Placental pericyte (primary cell): Measurements from ENCODE around the gene HIF1AN. TPM values are rescaled to one million over a fixed set of nuclear protein-coding genes. Genes with fewer than 3 reads are reported as not detected.

Source experiments
- total RNA-seq: library from RNA; depleted of rRNA; stranded (reverse); fragments of >200 nt; gene quantifications from 2 replicates; pipeline ENCODE4 v1.2.3, GENCODE V29; 2012

Gene HIF1AN
- 10.7 and 13.2 TPM in 2 replicates for total RNA-seq

DNA sequence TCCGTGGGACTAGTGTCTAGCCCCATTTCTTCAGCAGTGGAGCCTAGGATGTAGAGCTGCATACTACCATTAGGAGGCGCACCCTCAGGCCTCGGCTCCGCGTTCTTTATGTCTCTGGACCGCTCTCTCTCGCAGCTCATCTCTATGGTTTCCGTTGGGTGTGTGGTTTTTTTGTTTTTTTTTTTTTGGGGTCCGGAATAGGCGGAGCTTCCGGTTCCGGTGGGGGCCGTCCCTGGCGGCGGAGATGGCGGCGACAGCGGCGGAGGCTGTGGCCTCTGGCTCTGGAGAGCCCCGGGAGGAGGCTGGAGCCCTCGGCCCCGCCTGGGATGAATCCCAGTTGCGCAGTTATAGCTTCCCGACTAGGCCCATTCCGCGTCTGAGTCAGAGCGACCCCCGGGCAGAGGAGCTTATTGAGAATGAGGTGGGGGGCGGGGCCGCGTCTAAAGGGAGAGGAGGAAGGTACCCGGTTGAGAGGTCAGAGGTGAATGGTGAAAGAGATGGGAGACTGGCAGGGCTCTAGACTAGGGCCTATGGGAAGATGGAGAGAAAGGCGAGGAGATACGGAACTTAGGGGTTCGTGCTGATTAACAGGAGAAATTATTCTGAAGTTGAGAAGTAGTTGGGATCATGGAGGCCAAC is at the start of gene HIF1AN:
HIF1AN (plus strand) TSS at position 229 of the 639 bp plus-strand sequence; CDS start at position 245, 16 bp downstream.

DNA sequence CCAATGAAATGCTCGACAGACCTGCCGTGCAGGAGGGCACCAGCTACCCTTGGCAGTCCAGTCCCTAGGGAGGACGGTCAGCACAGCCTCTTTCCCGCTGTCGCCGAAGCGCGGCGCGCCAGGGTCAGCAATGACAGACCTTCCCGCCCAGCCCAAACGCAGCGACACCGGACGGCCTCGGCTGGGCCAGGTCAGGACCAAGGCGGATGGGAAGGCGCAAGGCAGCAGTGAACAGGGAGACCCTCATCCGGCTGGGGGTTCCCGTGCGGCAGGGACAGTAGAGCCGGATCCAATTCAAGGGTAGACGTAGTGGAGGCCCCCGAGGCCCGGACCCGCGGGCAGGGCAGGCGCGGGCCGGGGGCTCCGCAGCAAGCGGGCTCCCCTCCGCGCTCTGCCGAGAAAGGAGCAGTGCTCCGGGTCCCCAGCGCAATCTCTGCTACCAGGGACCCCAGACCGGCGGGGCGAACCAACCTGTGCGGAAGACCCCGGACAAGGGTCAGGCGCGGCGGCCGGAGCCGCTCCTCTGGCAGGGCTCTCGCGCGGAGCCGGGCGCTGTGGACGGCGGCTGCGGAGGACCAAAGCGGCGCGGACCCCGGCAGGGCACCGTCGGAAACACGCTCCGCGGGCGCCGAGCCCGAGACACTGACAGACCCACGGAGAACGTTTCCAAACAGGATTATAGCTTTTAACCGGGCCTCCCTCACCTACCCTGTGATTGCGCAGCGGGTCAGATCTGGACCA is 16.3 kb upstream of the HIF1AN start, which contains the start of gene SEC31B:
SEC31B (minus strand) TSS at position 551 of the 741 bp plus-strand sequence. CDS start 2,909 bp downstream, outside the sequence.

DNA sequence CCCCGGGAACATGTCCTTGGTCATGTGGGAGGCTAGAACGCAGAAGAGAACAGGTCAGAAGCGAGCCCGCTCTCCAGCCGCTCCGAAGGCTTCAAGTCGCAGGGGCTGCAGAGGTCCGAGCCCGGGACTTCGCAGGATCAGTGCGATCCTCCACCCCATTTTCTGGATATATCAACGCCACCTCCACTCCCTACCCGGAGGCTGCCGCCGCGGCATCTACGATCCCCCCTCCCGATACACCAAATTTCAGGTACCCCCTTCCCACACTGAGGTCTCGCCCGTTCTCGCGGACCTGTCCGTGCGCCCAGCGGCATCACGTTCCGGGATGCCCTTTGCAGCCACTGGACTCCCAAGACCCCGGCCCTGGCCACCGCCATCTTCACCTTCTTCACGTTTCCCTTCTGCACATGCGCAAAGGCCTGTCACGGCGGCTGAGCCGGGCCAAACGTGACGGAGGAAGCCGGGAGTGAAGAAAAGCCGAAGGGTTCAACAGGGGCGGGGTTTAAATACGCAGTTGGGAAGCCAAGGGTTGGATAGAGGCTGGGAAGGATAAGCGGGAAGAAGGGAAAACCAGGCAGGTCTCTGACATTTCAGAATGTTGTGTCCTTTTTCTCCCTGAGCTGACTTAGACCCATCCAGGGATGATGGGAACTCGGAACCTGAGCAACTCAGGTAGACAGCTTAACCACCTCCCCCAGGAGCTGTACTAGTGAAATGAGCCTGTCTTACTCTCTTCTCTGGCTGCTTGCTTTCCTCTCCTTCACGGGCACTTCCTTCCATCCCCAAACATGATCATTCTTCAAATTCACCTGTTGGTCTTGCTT is 6.1 kb upstream of the HIF1AN start, which contains the start of gene NDUFB8:
NDUFB8 (minus strand) TSS at position 397 of the 824 bp plus-strand sequence; CDS start at position 377, 20 bp downstream.

Other genes with a start within 250 kb of the HIF1AN start
- 36.1 and 49.2 TPM in 2 replicates for gene BLOC1S2, start 249.3 kb upstream of the HIF1AN start, total RNA-seq
- not detected in 2 replicates for gene PKD2L1, start 205.7 kb upstream of the HIF1AN start, total RNA-seq
- gene SCD, start 188.7 kb upstream of the HIF1AN start, total RNA-seq, result 200 and 1,148 TPM in 2 replicates
- gene WNT8B, start 72.9 kb upstream of the HIF1AN start, total RNA-seq, result not detected in 2 replicates
- 2.9 and 4.2 TPM in 2 replicates for gene SEC31B, start 16.1 kb upstream of the HIF1AN start, total RNA-seq
- gene NDUFB8, start 6.1 kb upstream of the HIF1AN start, total RNA-seq, result 83.3 and 97.6 TPM in 2 replicates
- not detected in 2 replicates for gene PAX2, start 209.6 kb downstream of the HIF1AN start, total RNA-seq